Natural killer cell (primary cell): ENCODE measurements around the gene PLIN5. TPM values are rescaled to one million over a fixed set of nuclear protein-coding genes. Genes with fewer than 3 reads are reported as not detected.
A peak's percentile ranks its signal among the peaks of the same experiment; 100 is the strongest.

ENCODE experiments used
- ATAC-seq, 3 donors: fragments of 150-1000 bp in 2 of 3; fragments of 200-7000 bp in 1 of 3; cut with Tn5 transposase; 1 replicate in 1 of 3; 2 replicates in 2 of 3; pipeline ENCODE4 v1.10.0; 2021; ENCODE audit warnings: mild to moderate bottlenecking in 2 of 3, moderate library complexity in 2 of 3
- DNase-seq, 2 donors: peaks; one replicate each; pipeline versions ENCODE4 v3.0.0 to v3.0.0-alpha.2; 2013 to 2021; ENCODE audit warnings: mixed read lengths in 1 of 2
- H3K27ac ChIP-seq: one replicate; pipeline ENCODE4 v1.5.1; 2013; ENCODE audit warnings: mild to moderate bottlenecking, low read length
- H3K27me3 ChIP-seq: one replicate; pipeline ENCODE4 v1.6.1; 2013; ENCODE audit warnings: low read length; ENCODE audit not compliant: control insufficient read depth, insufficient read depth
- H3K36me3 ChIP-seq: one replicate; pipeline ENCODE4 v1.6.1; 2013; ENCODE audit warnings: low read length; ENCODE audit not compliant: control insufficient read depth, insufficient read depth
- H3K4me1 ChIP-seq: one replicate; pipeline ENCODE4 v1.6.1; 2013; ENCODE audit warnings: low read length; ENCODE audit not compliant: control insufficient read depth, insufficient read depth
- H3K4me3 ChIP-seq: one replicate; pipeline ENCODE4 v1.5.1; 2013; ENCODE audit warnings: low read length
- H3K9me3 ChIP-seq: one replicate; pipeline ENCODE4 v1.6.1; 2013; ENCODE audit warnings: low read length; ENCODE audit not compliant: control insufficient read depth, insufficient read depth
- H3K27ac Mint-ChIP-seq, 2 donors: one replicate each; pipeline ENCODE4 v1.8.0; 2022; ENCODE audit warnings: mild to moderate bottlenecking in 2 of 2, mixed read lengths in 2 of 2, moderate library complexity in 1 of 2
- H3K27me3 Mint-ChIP-seq, 2 donors: one replicate each; pipeline ENCODE4 v1.8.0; 2022; ENCODE audit warnings: low read depth in 2 of 2, mixed read lengths in 2 of 2
- H3K36me3 Mint-ChIP-seq: one replicate; pipeline ENCODE4 v1.8.0; 2022; ENCODE audit warnings: mixed read lengths
- H3K4me1 Mint-ChIP-seq, 2 donors: one replicate each; pipeline ENCODE4 v1.8.0; 2022; ENCODE audit warnings: mixed read lengths in 2 of 2
- H3K4me3 Mint-ChIP-seq: one replicate; pipeline ENCODE4 v1.8.0; 2022; ENCODE audit warnings: mild to moderate bottlenecking, moderate library complexity, mixed read lengths
- H3K9me3 Mint-ChIP-seq, 2 donors: one replicate each; pipeline ENCODE4 v1.8.0; 2022; ENCODE audit warnings: mixed read lengths in 2 of 2
- WGBS: methylation state at CpG from one replicate; pipeline ENCODE4 v1.1.7; 2013; ENCODE audit warnings: missing lambda C conversion rate; ENCODE audit not compliant: insufficient coverage; 5-methylcytosine and 5-hydroxymethylcytosine counted together
- intact Hi-C: fragments of 100-400 bp; cut with micrococcal nuclease; formaldehyde crosslinking; loops from one replicate; pipeline ENCODE4 v1.14.2; 2022
- total RNA-seq, 4 donors: library from RNA; stranded (reverse); fragments of 120-200 nt in 1 of 4; gene quantifications; one replicate each; pipeline versions ENCODE4 v1.2.3 to v1.2.4, GENCODE V29; 2013 to 2022
- TF ChIP-seq, protein P1 (sequence below): fragments of 200-600 bp; IDR thresholded peaks from one replicate; pipeline ENCODE4 v1.8.0; 2022; ENCODE audit warnings: antibody characterized with exemption

Gene PLIN5
- total RNA-seq, 3 donors from 2014 or later (not counting 1 experiment from before 2014, with no cell fraction given), result 0.65 TPM; not detected in 2

DNA sequence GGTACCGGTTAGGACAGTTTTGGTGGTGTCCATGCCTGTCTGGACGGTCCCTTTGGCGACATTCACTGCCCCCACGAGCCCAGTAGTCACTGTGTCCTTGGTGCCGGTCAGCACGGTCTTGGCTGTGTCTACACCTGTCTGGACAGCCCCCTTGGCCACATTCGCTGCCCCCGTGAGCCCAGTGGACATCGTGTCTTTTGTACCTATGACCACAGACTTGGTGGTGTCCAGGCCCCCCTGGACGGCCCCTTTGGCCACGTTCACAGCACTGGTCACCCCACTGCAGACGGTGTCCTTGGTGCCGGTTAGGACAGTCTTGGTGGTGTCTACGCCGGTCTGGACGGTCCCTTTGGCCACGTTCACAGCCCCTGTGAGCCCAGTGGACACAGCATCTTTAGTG is 23.0 kb downstream of the PLIN5 start:
- ATAC-seq, result no peak
- H3K9me3 ChIP-seq, result no peaks in the 10 kb centered on the region
- no peak overlapping the region for H3K27ac Mint-ChIP-seq
- H3K4me1 ChIP-seq, result no peaks in the 10 kb centered on the region
- WGBS, result 90% methylated on average over 17 of the region's 17 CpGs
- no peaks in the 10 kb centered on the region for H3K36me3 Mint-ChIP-seq
- H3K4me1 Mint-ChIP-seq, result no peaks in the 10 kb centered on the region
- H3K9me3 Mint-ChIP-seq, result no peaks in the 10 kb centered on the region
- H3K4me3 Mint-ChIP-seq, result no peak overlapping the region
- no peaks in the 10 kb centered on the region for H3K27me3 Mint-ChIP-seq
- no peak overlapping the region for H3K4me3 ChIP-seq
- H3K27me3 ChIP-seq, result no peaks in the 10 kb centered on the region
- no peaks in the 10 kb centered on the region for H3K36me3 ChIP-seq
- no peak overlapping the region for H3K27ac ChIP-seq
- TF ChIP-seq, protein P1, sequence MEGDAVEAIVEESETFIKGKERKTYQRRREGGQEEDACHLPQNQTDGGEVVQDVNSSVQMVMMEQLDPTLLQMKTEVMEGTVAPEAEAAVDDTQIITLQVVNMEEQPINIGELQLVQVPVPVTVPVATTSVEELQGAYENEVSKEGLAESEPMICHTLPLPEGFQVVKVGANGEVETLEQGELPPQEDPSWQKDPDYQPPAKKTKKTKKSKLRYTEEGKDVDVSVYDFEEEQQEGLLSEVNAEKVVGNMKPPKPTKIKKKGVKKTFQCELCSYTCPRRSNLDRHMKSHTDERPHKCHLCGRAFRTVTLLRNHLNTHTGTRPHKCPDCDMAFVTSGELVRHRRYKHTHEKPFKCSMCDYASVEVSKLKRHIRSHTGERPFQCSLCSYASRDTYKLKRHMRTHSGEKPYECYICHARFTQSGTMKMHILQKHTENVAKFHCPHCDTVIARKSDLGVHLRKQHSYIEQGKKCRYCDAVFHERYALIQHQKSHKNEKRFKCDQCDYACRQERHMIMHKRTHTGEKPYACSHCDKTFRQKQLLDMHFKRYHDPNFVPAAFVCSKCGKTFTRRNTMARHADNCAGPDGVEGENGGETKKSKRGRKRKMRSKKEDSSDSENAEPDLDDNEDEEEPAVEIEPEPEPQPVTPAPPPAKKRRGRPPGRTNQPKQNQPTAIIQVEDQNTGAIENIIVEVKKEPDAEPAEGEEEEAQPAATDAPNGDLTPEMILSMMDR, result no peak
- DNase-seq, result no peak
- intact Hi-C loops, result no loop called here

DNA sequence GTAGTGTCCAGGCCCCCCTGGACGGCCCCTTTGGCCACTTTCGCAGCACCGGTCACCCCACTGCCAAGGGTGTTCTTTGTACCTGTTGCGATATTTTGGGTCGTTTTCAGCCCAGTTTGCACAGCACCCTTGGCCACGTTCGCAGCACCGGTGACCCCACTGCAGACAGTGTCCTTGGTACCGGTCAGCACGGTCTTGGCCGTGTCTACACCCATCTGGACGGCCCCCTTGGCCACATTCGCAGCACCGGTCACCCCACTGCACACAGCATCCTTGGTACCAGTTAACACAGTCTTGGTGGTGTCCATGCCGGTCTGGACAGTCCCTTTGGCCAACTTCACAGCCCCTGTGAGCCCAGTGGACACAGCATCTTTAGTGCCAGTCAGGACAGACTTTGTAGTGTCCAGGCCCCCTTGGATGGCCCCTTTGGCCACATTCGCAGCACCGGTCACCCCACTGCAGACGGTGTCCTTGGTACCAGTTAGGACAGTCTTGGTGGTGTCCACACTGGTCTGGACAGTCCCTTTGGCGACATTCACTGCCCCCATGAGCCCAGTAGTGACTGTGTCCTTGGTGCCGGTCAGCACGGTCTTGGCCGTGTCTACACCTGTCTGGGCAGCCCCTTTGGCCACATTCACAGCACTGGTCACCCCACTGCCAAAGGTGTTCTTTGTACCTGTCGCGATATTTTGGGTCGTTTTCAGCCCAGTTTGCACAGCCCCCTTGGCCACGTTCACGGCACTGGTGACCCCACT is 23.5 kb downstream of the PLIN5 start:
- TF ChIP-seq, protein P1, result no peak
- 85% methylated on average over 27 of the region's 27 CpGs for WGBS
- peaks cover 2 to 3% of the 10 kb centered on the region in 2 donors for H3K4me1 Mint-ChIP-seq
- no peaks in the 10 kb centered on the region for H3K36me3 ChIP-seq
- no peak overlapping the region for H3K4me3 Mint-ChIP-seq
- H3K27ac ChIP-seq, result no peak overlapping the region
- intact Hi-C loops, result no loop called here
- no peaks in the 10 kb centered on the region for H3K9me3 Mint-ChIP-seq
- H3K9me3 ChIP-seq, result no peaks in the 10 kb centered on the region
- no peaks in the 10 kb centered on the region for H3K27me3 Mint-ChIP-seq
- no peak overlapping the region for H3K4me3 ChIP-seq
- no peaks in the 10 kb centered on the region for H3K36me3 Mint-ChIP-seq
- H3K4me1 ChIP-seq, result no peaks in the 10 kb centered on the region
- no peak overlapping the region for H3K27ac Mint-ChIP-seq
- no peak for DNase-seq
- ATAC-seq, result no peak
- H3K27me3 ChIP-seq, result no peaks in the 10 kb centered on the region

DNA sequence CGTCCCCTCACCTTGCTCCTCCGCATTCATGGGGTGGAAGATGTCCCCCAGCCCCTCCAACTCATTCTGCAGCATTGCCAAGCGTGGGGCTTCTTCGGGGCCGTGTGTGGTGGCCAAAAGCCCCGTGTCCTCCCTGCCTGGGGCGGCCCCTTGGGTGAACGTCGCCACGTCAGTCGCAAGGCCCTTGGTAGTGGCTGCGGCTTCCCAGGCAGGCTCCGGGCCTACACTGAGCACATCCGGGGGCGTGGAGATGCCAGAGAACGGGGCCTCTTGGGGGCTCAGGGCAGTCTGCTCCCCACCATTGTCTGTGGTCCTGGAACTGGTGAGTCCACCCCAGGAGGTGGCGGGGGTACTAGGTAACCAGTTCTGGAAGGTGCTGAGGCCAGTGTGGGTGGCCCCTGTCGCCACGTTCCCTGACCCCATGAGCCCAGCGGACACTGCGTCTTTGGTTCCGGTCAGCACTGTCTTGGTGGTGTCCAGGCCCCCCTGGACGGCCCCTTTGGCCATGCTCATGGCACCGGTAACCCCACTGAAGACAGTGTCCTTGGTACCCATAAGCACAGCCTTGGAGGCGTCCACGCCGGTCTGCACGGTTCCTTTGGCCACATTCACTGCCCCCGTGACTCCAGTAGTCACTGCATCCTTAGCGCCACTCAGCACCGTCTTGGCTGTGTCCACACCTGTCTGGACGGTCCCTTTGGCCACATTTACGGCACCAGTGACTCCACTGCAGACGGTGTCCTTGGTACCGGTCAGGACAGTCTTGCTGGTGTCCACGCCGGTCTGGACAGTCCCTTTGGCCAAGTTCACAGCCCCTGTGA is 24.4 kb downstream of the PLIN5 start:
- Mint-ChIP-seq H3K9me3 (no peaks in the 10 kb centered on the region), H3K27ac (no peak overlapping the region), H3K27me3 (no peaks in the 10 kb centered on the region), H3K4me3 (no peak overlapping the region), H3K36me3 (no peaks in the 10 kb centered on the region), H3K4me1 (peaks cover 6 to 10% of the 10 kb centered on the region in 2 donors)
- ATAC-seq (peak in 1 of 3 donors; percentile 18), DNase-seq (no peak)
- Histone ChIP-seq H3K27me3 (no peaks in the 10 kb centered on the region), H3K9me3 (no peaks in the 10 kb centered on the region), H3K27ac (no peak overlapping the region), H3K4me3 (no peak overlapping the region), H3K4me1 (no peaks in the 10 kb centered on the region), H3K36me3 (no peaks in the 10 kb centered on the region)
- intact Hi-C loops, result no loop called here
- TF ChIP-seq, protein P1, result no peak
- 84% methylated on average over 37 of the region's 37 CpGs for WGBS
